H1 (cell line): ENCODE results near the gene BTRC.

ENCODE experiments used
- CEBPB ChIP-seq: IDR thresholded peaks from 2 replicates; pipeline ENCODE4 v1.6.1; 2012; ENCODE audit warnings: low read depth, low read length
- CTCF ChIP-seq, 3 experiments: IDR thresholded peaks; 1 replicate in 2 of 3; 2 replicates in 1 of 3; pipeline versions ENCODE4 v1.5.1 to v1.6.1; 2011; ENCODE audit warnings: low read length in 3 of 3, mild to moderate bottlenecking in 3 of 3, inconsistent platforms in 2 of 3, low read depth in 1 of 3, moderate library complexity in 1 of 3; ENCODE audit not compliant: insufficient read depth in 1 of 3; ENCODE audit errors: control extremely low read depth in 1 of 3
- EZH2 ChIP-seq: fragments of 200-600 bp; sonication (generic); IDR thresholded peaks from 2 replicates; pipeline ENCODE4 v1.7.1; 2012; ENCODE audit warnings: low read depth, mild to moderate bottlenecking, moderate library complexity, low read length, inconsistent platforms; ENCODE audit not compliant: severe bottlenecking
- POLR2AphosphoS5 ChIP-seq: IDR thresholded peaks from 2 replicates; pipeline ENCODE4 v1.6.1; 2011; ENCODE audit warnings: low read depth, low read length

GRCh38 chr10:101558671-101559595 lies 205.0 kb downstream of the BTRC start:
- TF ChIP-seq CEBPB: no peak
- no peak for TF ChIP-seq EZH2
- no peak for TF ChIP-seq CTCF (IDR thresholded peaks at IDR 0.05; ENCODE audit: control extremely low read depth in 1 of 3, insufficient read depth in 1 of 3, low read depth in 1 of 3, low read length in 3 of 3)
- TF ChIP-seq POLR2AphosphoS5: no peak
